Measurements from ENCODE around the gene TRIM33.
A peak's percentile ranks its signal among the peaks of the same experiment; 100 is the strongest.

TRIM33 gene

DNA sequence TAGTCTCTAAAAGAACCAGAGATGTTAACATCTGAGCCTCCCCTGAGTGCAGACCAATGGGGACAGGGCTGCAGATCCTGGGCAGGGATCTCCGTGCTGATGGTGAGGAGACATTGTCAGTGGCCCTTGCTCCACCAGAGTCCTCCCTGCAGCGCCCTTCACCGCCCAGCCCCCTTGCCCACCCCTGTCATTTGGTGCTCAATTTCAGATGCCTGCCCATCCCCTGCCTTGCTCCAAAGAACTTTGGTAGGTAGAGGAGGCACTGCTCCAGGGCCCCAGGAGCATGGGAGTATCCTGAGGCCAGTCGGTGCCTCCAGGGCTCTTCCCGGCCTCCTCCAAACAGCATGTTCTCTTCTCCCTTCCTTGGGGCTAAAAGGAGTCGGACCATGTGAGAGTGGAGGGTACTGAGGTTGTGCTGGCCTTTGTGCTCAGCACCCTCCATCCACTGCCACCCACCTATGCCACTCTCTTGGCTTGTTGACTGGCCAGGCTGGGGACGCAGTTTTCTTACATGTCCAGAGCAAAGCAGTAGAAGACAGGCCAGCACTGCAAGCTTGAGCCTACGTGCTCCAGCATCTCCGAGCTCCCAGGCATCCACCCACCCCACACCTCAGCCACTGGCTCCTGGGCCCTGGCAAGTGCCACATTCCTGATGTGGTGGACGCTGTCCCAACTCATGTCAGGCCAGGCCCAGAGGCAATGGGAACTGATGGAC is 160.1 kb downstream of the TRIM33 start:
- WGBS (ENCODE audit: insufficient coverage) = 98% methylated on average over 5 of the region's 10 CpGs
- H3K9me3 ChIP-seq (ENCODE audit: control extremely low read depth in 1 of 5, control insufficient read depth in 4 of 5, insufficient read depth in 2 of 5, low read depth in 1 of 5, low read length in 4 of 5) = no peaks in the 10 kb centered on the region
- peaks cover 0 to 18% (median 13%) of the 10 kb centered on the region in 4 experiments for H3K4me1 ChIP-seq (ENCODE audit: control extremely low read depth in 1 of 4, control insufficient read depth in 4 of 4, insufficient read depth in 4 of 4, low read length in 3 of 4)
- no peak overlapping the region for H3K27ac ChIP-seq (ENCODE audit: insufficient read depth in 1 of 2, low read depth in 1 of 2, low read length in 2 of 2, poor library complexity in 1 of 2, severe bottlenecking in 2 of 2)
- ChIA-PET POLR2A (no interaction called here), CTCF (interaction anchor here (1.3 to 1.6 kb wide), 3 partner anchors 77 to 321 kb away, joined by 3 to 5 read pairs (median 5); no protein-coding TSS in a partner anchor)
- no peak for DNase-seq
- H3K4me3 ChIP-seq (ENCODE audit: control insufficient read depth in 1 of 7, extremely low read depth in 1 of 7, insufficient read depth in 4 of 7, low read depth in 2 of 7, low read length in 6 of 7) = no peak overlapping the region
- peaks cover 0 to 28% (median 8%) of the 10 kb centered on the region in 5 experiments for H3K27me3 ChIP-seq (replicated peaks in 2 of 5; ENCODE audit: control insufficient read depth in 4 of 5, insufficient read depth in 5 of 5, low read length in 4 of 5)
- no peaks in the 10 kb centered on the region for H3K36me3 ChIP-seq (ENCODE audit: control insufficient read depth in 4 of 4, insufficient read depth in 4 of 4, low read length in 3 of 4)

DNA sequence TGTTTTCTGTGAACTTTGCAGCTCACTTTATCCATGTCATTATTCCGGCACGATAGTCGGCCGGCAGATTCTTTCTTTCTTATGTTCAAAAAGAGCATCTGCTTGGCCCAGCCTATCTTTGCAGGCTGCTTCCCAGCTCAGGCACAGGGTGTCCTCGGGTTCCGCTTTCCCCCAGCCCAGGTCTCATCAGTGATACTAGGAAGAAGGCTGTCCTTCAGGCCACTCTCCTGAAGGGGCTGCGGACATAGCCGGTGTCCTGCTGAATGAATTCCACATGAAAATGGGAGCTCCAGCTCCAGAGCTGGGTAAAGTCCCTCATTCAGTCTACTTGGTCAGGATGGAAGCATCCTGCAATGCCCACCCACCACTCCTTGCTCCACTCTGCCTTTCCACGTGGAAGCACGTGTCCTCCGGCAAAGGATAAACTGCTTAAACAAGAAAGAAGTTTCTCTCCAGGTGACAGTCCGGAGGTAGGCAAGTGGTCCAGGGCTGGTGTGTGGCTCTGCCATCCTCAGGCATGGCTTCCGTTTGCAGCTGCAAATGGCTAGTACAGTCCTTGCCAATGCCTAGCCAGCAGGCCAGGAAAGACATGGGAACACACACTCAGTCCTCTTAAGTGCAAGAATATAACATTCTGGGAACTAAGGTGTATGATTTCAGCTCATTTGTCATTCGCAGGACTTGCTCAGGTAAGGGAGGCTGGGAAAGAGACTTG is 161.0 kb downstream of the TRIM33 start:
- 98% methylated on average over 11 of the region's 14 CpGs for WGBS (ENCODE audit: insufficient coverage)
- H3K36me3 ChIP-seq (ENCODE audit: control insufficient read depth in 4 of 4, insufficient read depth in 4 of 4, low read length in 3 of 4) = no peaks in the 10 kb centered on the region
- ChIA-PET CTCF (interaction anchor here (1.3 to 3.4 kb wide), 5 partner anchors 78 to 322 kb away, joined by 3 to 11 read pairs (median 5); no protein-coding TSS in a partner anchor), POLR2A (no interaction called here)
- no peak overlapping the region for H3K27ac ChIP-seq (ENCODE audit: insufficient read depth in 1 of 2, low read depth in 1 of 2, low read length in 2 of 2, poor library complexity in 1 of 2, severe bottlenecking in 2 of 2)
- H3K4me3 ChIP-seq (ENCODE audit: control insufficient read depth in 1 of 7, extremely low read depth in 1 of 7, insufficient read depth in 4 of 7, low read depth in 2 of 7, low read length in 6 of 7) = no peak overlapping the region
- DNase-seq = no peak
- peaks cover 0 to 20% (median 15%) of the 10 kb centered on the region in 4 experiments for H3K4me1 ChIP-seq (ENCODE audit: control extremely low read depth in 1 of 4, control insufficient read depth in 4 of 4, insufficient read depth in 4 of 4, low read length in 3 of 4)
- no peaks in the 10 kb centered on the region for H3K9me3 ChIP-seq (ENCODE audit: control extremely low read depth in 1 of 5, control insufficient read depth in 4 of 5, insufficient read depth in 2 of 5, low read depth in 1 of 5, low read length in 4 of 5)
- peaks cover 0 to 36% (median 12%) of the 10 kb centered on the region in 5 experiments for H3K27me3 ChIP-seq (replicated peaks in 2 of 5; ENCODE audit: control insufficient read depth in 4 of 5, insufficient read depth in 5 of 5, low read length in 4 of 5)

DNA sequence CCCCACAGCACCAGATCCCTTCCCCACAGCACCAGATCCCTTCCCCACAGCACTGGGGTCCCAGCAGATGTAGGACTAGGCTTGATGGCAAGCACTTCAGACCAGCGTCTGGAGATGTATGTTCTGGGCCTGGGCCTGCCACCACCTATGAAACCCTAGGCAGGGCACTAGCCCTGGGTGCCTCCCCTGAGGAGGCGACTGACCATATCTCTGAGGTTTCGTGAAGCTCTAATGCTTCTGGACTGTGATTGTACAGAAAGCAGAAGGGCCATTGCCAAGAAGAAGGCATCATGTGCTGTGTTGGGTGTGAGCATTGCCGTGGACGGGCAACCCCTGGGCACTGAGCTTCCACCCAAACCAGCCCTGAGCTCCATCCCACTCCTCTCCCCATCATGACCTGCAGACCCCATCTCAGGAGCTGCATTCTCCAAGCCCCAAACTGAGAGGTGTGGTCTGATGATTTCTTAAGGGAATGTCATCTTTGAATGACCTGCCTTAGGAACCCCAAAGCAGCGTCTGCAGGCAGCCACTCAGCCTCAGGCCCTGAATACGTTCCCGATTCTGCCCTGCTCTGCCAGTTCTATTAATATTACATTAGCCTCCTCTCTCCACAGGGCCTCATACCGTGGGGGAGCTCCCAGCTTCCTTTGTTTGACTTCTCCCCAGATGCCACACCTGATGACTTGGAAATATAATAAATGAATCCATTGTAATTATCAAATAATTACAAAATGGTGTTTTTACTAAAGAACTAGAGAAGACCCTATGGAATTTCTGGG is 163.4 kb downstream of the TRIM33 start:
- no peaks in the 10 kb centered on the region for H3K36me3 ChIP-seq (ENCODE audit: control insufficient read depth in 4 of 4, insufficient read depth in 4 of 4, low read length in 3 of 4)
- ChIA-PET CTCF (interaction anchor here (0.7 to 3.4 kb wide), 24 partner anchors 10 to 371 kb away, joined by 3 to 16 read pairs (median 4); no protein-coding TSS in a partner anchor), POLR2A (interaction anchor here (0.5 kb wide), 1 partner anchor 1214 kb away, joined by 3 read pairs; no protein-coding TSS in a partner anchor)
- H3K4me3 ChIP-seq (ENCODE audit: control insufficient read depth in 1 of 7, extremely low read depth in 1 of 7, insufficient read depth in 4 of 7, low read depth in 2 of 7, low read length in 6 of 7) = no peak overlapping the region
- WGBS (ENCODE audit: insufficient coverage) = 98% methylated on average over 4 of the region's 9 CpGs
- H3K9me3 ChIP-seq (ENCODE audit: control extremely low read depth in 1 of 5, control insufficient read depth in 4 of 5, insufficient read depth in 2 of 5, low read depth in 1 of 5, low read length in 4 of 5) = no peaks in the 10 kb centered on the region
- peaks cover 2 to 18% (median 16%) of the 10 kb centered on the region in 4 experiments for H3K4me1 ChIP-seq (ENCODE audit: control extremely low read depth in 1 of 4, control insufficient read depth in 4 of 4, insufficient read depth in 4 of 4, low read length in 3 of 4)
- H3K27ac ChIP-seq (ENCODE audit: insufficient read depth in 1 of 2, low read depth in 1 of 2, low read length in 2 of 2, poor library complexity in 1 of 2, severe bottlenecking in 2 of 2) = no peak overlapping the region
- DNase-seq = no peak
- peaks cover 0 to 46% (median 12%) of the 10 kb centered on the region in 5 experiments for H3K27me3 ChIP-seq (replicated peaks in 2 of 5; ENCODE audit: control insufficient read depth in 4 of 5, insufficient read depth in 5 of 5, low read length in 4 of 5)

DNA sequence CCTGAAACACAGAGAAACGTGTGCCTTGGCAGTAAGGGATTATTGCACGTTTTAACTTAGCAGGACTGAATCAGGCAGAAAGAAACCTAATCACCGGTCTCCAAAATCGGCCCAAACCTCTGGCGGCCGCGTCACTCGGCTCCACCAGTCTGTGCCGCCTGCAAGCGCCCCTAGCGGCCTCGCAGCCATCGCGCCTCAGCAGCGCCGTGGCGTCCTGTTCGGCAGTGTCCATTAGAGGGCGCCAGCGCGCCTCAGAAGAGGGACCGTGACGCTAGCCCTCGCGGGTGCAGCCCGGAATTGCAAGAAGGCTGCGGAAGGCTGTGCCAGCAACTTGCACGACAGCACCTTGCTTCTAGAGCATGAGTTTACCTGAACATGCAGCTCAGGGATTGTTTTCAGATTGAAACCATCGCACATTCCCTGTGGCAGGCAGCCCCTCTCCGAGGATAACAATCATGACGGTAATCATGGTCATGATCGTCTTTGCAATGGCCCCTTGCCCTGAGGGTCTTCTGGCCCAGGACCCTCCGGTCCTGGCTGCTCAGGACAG is 164.4 kb downstream of the TRIM33 start:
- H3K4me1 ChIP-seq (ENCODE audit: control extremely low read depth in 1 of 4, control insufficient read depth in 4 of 4, insufficient read depth in 4 of 4, low read length in 3 of 4) = peaks cover 8 to 28% (median 27%) of the 10 kb centered on the region in 4 experiments
- WGBS (ENCODE audit: insufficient coverage) = 11% methylated on average over 30 of the region's 33 CpGs
- POLR2A ChIA-PET = no interaction called here

DNA sequence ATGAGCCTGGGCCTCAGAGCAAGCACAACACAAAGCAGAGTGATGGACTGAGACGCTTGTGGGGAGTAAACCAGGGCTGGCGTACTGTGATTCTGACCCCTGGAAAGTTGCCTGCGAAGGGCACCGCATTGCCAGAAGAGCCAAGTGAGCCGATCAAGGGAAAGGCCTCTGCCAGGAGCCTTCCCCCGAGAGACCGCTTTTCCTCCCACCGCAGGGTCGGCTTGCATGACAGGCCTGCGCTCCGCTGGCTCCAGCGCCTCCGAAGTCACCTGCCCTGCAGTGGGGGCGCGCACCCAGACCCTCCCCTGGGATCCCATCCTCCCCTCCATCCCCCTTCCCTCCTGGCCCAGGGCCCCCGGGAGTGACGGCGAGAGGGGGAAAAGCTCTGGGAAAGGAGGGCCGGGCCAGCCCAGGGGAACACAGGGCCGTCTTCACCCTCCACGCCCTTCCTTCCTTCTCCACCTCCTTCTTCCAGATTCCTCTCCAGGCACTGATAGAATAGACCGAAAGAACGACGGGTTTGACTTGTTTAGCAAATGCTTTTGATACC is 165.0 kb downstream of the TRIM33 start:
- ChIA-PET CTCF (interaction anchor here (0.7 to 2.1 kb wide), 9 partner anchors 8 to 369 kb away, joined by 3 to 16 read pairs (median 4); partner anchors contain the start of gene OLFML3), POLR2A (no interaction called here)
- peak overlapping the region in 6 of 7 experiments; percentile 45 to 76 (median 54) for H3K4me3 ChIP-seq (ENCODE audit: control insufficient read depth in 1 of 7, extremely low read depth in 1 of 7, insufficient read depth in 4 of 7, low read depth in 2 of 7, low read length in 6 of 7)
- peaks cover 0 to 46% (median 13%) of the 10 kb centered on the region in 5 experiments for H3K27me3 ChIP-seq (replicated peaks in 2 of 5; ENCODE audit: control insufficient read depth in 4 of 5, insufficient read depth in 5 of 5, low read length in 4 of 5)
- DNase-seq = peak in 1 of 3 donors; percentile 32
- 33% methylated on average over 16 of the region's 24 CpGs for WGBS (ENCODE audit: insufficient coverage)
- H3K4me1 ChIP-seq (ENCODE audit: control extremely low read depth in 1 of 4, control insufficient read depth in 4 of 4, insufficient read depth in 4 of 4, low read length in 3 of 4) = peaks cover 8 to 34% (median 32%) of the 10 kb centered on the region in 4 experiments
- H3K27ac ChIP-seq (ENCODE audit: insufficient read depth in 1 of 2, low read depth in 1 of 2, low read length in 2 of 2, poor library complexity in 1 of 2, severe bottlenecking in 2 of 2) = no peak overlapping the region
- no peaks in the 10 kb centered on the region for H3K9me3 ChIP-seq (ENCODE audit: control extremely low read depth in 1 of 5, control insufficient read depth in 4 of 5, insufficient read depth in 2 of 5, low read depth in 1 of 5, low read length in 4 of 5)
- H3K36me3 ChIP-seq (ENCODE audit: control insufficient read depth in 4 of 4, insufficient read depth in 4 of 4, low read length in 3 of 4) = no peaks in the 10 kb centered on the region

More for the DNA sequence above, 164.4 kb downstream of the TRIM33 start:
- CTCF ChIA-PET = interaction anchor here (0.6 to 3.4 kb wide), 26 partner anchors 9 to 370 kb away, joined by 3 to 16 read pairs (median 4); partner anchors contain the start of gene OLFML3
- peak; percentile 94 to 98 (median 96) for DNase-seq
- H3K27ac ChIP-seq (ENCODE audit: insufficient read depth in 1 of 2, low read depth in 1 of 2, low read length in 2 of 2, poor library complexity in 1 of 2, severe bottlenecking in 2 of 2) = no peak overlapping the region
- H3K4me3 ChIP-seq (ENCODE audit: control insufficient read depth in 1 of 7, extremely low read depth in 1 of 7, insufficient read depth in 4 of 7, low read depth in 2 of 7, low read length in 6 of 7) = peak overlapping the region in 6 of 7 experiments; percentile 45 to 76 (median 54)
- H3K9me3 ChIP-seq (ENCODE audit: control extremely low read depth in 1 of 5, control insufficient read depth in 4 of 5, insufficient read depth in 2 of 5, low read depth in 1 of 5, low read length in 4 of 5) = no peaks in the 10 kb centered on the region
- no peaks in the 10 kb centered on the region for H3K36me3 ChIP-seq (ENCODE audit: control insufficient read depth in 4 of 4, insufficient read depth in 4 of 4, low read length in 3 of 4)
- peaks cover 0 to 46% (median 12%) of the 10 kb centered on the region in 5 experiments for H3K27me3 ChIP-seq (replicated peaks in 2 of 5; ENCODE audit: control insufficient read depth in 4 of 5, insufficient read depth in 5 of 5, low read length in 4 of 5)

DNA sequence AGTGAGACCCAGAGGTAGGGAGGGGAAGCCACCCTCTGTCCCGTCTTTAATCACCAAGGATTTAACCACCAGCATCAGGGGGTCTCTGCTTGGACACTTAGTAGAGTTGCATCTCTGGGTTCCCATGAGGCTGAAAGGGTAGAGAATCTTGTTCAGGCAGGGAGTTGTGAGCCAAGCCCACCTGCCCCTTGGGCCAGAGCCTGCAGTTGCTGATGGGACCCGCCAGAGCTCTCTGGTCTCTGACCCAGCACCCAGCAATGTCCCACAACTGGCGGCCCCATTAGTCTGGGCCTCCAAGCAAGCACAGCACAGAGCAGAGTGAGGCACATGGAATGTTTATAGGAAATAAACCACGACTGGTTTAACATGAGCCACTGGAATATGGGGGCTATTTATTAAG is 166.3 kb downstream of the TRIM33 start:
- no peaks in the 10 kb centered on the region for H3K36me3 ChIP-seq (ENCODE audit: control insufficient read depth in 4 of 4, insufficient read depth in 4 of 4, low read length in 3 of 4)
- H3K27me3 ChIP-seq (replicated peaks in 2 of 5; ENCODE audit: control insufficient read depth in 4 of 5, insufficient read depth in 5 of 5, low read length in 4 of 5) = peaks cover 0 to 49% (median 13%) of the 10 kb centered on the region in 5 experiments
- no peak for DNase-seq
- H3K4me3 ChIP-seq (ENCODE audit: control insufficient read depth in 1 of 7, extremely low read depth in 1 of 7, insufficient read depth in 4 of 7, low read depth in 2 of 7, low read length in 6 of 7) = no peak overlapping the region
- CTCF ChIA-PET = interaction anchor here (0.6 kb wide), 1 partner anchor 101 kb away, joined by 3 read pairs; no protein-coding TSS in a partner anchor
- no peak overlapping the region for H3K27ac ChIP-seq (ENCODE audit: insufficient read depth in 1 of 2, low read depth in 1 of 2, low read length in 2 of 2, poor library complexity in 1 of 2, severe bottlenecking in 2 of 2)
- WGBS (ENCODE audit: insufficient coverage) = 100% methylated on average over 3 of the region's 4 CpGs
- POLR2A ChIA-PET = no interaction called here
- no peaks in the 10 kb centered on the region for H3K9me3 ChIP-seq (ENCODE audit: control extremely low read depth in 1 of 5, control insufficient read depth in 4 of 5, insufficient read depth in 2 of 5, low read depth in 1 of 5, low read length in 4 of 5)
- H3K4me1 ChIP-seq (ENCODE audit: control extremely low read depth in 1 of 4, control insufficient read depth in 4 of 4, insufficient read depth in 4 of 4, low read length in 3 of 4) = peaks cover 11 to 38% (median 36%) of the 10 kb centered on the region in 4 experiments

Data from common myeloid progenitor, CD34-positive (primary cell).